SK-N-SH (cell line): ENCODE measurements around the gene WDR31. TPM values are rescaled to one million over a fixed set of nuclear protein-coding genes. Genes with fewer than 3 reads are reported as not detected.

Experiments
- CTCF ChIA-PET: fragments of 300-600, 350-600 bp; formaldehyde crosslinking; extraction: SDS; loops from one replicate; lab custom pipeline; 2021; lab: Yijun Ruan, JAX
- POLR2A ChIA-PET: fragments of 350-600 bp; sonication (Branson Sonifier 250); formaldehyde crosslinking; extraction: SDS; loops from one replicate; lab custom pipeline; 2020; ENCODE audit warnings: antibody characterized with exemption, inconsistent platforms; lab: Yijun Ruan, JAX
- DNase-seq: peaks from one replicate; pipeline ENCODE4 v3.0.0; 2012
- H2AFZ ChIP-seq: fragments of 200-600 bp; sonication (generic); 2 replicates; pipeline ENCODE4 v1.8.1; 2016; ENCODE audit warnings: antibody characterized with exemption, mild to moderate bottlenecking, low read depth
- H3F3A ChIP-seq: fragments of 200-600 bp; sonication (generic); replicated peaks from 2 replicates; pipeline ENCODE3; 2016; ENCODE audit warnings: antibody characterized with exemption, mild to moderate bottlenecking; ENCODE audit not compliant: insufficient read depth
- H3K27ac ChIP-seq, 2 experiments: fragments of 200-500 bp in 1 of 2; fragments of 200-600 bp in 1 of 2; sonication (Bioruptor generic) in 1 of 2; sonication (generic), shearing (Covaris generic) in 1 of 2; 2 replicates each; pipeline versions ENCODE4 v1.5.1 to v1.6.1; 2014 to 2016; ENCODE audit warnings: low read depth in 2 of 2, inconsistent platforms in 1 of 2, low read length in 1 of 2, mild to moderate bottlenecking in 1 of 2, mixed read lengths in 1 of 2
- H3K27me3 ChIP-seq: fragments of 200-600 bp; sonication (generic), shearing (Covaris generic); 2 replicates; pipeline ENCODE4 v1.6.1; 2016; ENCODE audit warnings: mixed run types; ENCODE audit not compliant: insufficient read depth
- H3K36me3 ChIP-seq, 2 experiments: fragments of 200-500 bp in 1 of 2; fragments of 200-600 bp in 1 of 2; sonication (Bioruptor generic) in 1 of 2; sonication (generic) in 1 of 2; replicated peaks in 1 of 2; 2 replicates each; pipeline versions ENCODE3 to v1.5.1; 2014 to 2016; ENCODE audit warnings: low read length in 1 of 2, mild to moderate bottlenecking in 1 of 2; ENCODE audit not compliant: insufficient read depth in 2 of 2, control insufficient read depth in 1 of 2
- H3K4me1 ChIP-seq, 2 experiments: fragments of 200-500 bp in 1 of 2; fragments of 200-600 bp in 1 of 2; sonication (Bioruptor generic) in 1 of 2; sonication (generic), shearing (Covaris generic) in 1 of 2; 2 replicates each; pipeline versions ENCODE4 v1.5.1 to v1.6.1; 2014 to 2016; ENCODE audit warnings: low read depth in 1 of 2, low read length in 1 of 2, mixed run types in 1 of 2; ENCODE audit not compliant: insufficient read depth in 2 of 2, control insufficient read depth in 1 of 2
- H3K4me2 ChIP-seq: fragments of 200-600 bp; sonication (generic), shearing (Covaris generic); 2 replicates; pipeline ENCODE4 v1.6.1; 2017; ENCODE audit warnings: mixed run types
- H3K4me3 ChIP-seq, 2 experiments: fragments of 200-500 bp in 1 of 2; fragments of 200-600 bp in 1 of 2; sonication (Bioruptor generic) in 1 of 2; sonication (generic), shearing (Covaris generic) in 1 of 2; 2 replicates each; pipeline versions ENCODE4 v1.5.1 to v1.8.1; 2014 to 2016; ENCODE audit warnings: low read depth in 2 of 2, inconsistent platforms in 1 of 2, low read length in 1 of 2, mild to moderate bottlenecking in 1 of 2, mixed read lengths in 1 of 2, moderate library complexity in 1 of 2
- H3K79me2 ChIP-seq: fragments of 200-600 bp; sonication (generic); 2 replicates; pipeline ENCODE4 v1.8.1; 2017; ENCODE audit warnings: mild to moderate bottlenecking; ENCODE audit not compliant: insufficient read depth
- H3K9ac ChIP-seq: fragments of 200-600 bp; sonication (generic); 2 replicates; pipeline ENCODE4 v1.6.1; 2017; ENCODE audit warnings: mixed run types
- H3K9me2 ChIP-seq: fragments of 200-600 bp; sonication (generic); 2 replicates; pipeline ENCODE4 v1.6.1; 2017; ENCODE audit warnings: mixed run types
- H3K9me3 ChIP-seq: fragments of 200-600 bp; sonication (generic); 2 replicates; pipeline ENCODE4 v1.6.1; 2017; ENCODE audit warnings: mixed run types, mild to moderate bottlenecking, moderate library complexity
- H4K20me1 ChIP-seq: fragments of 200-600 bp; sonication (generic); 2 replicates; pipeline ENCODE4 v1.6.1; 2017; ENCODE audit warnings: mild to moderate bottlenecking, mixed run types; ENCODE audit not compliant: insufficient read depth
- CHD2 ChIP-seq: fragments of 150-350 bp; IDR thresholded peaks from 2 replicates; pipeline ENCODE4 v1.6.1; 2018; ENCODE audit warnings: low read length; ENCODE audit not compliant: partially characterized antibody
- EZH2phosphoT487 ChIP-seq: fragments of 200-600 bp; sonication (generic); IDR thresholded peaks from 2 replicates; pipeline ENCODE4 v1.6.1; 2017; ENCODE audit warnings: low read depth, mixed run types, mild to moderate bottlenecking, antibody characterized with exemption, moderate library complexity, borderline replicate concordance
- FOXJ3 ChIP-seq: sonication (generic); formaldehyde crosslinking; IDR thresholded peaks from 2 replicates; pipeline ENCODE4 v1.5.1; 2020; ENCODE audit warnings: mild to moderate bottlenecking, missing genetic modification reagents
- FOXM1 ChIP-seq: IDR thresholded peaks from 2 replicates; pipeline ENCODE4 v1.4.0; 2012; ENCODE audit warnings: low read depth, mild to moderate bottlenecking
- MEF2A ChIP-seq: IDR thresholded peaks from 2 replicates; pipeline ENCODE4 v1.4.0; 2012; ENCODE audit warnings: low read depth, borderline replicate concordance
- NFIC ChIP-seq: IDR thresholded peaks from 2 replicates; pipeline ENCODE4 v1.4.0; 2012; ENCODE audit warnings: borderline replicate concordance
- NRF1 ChIP-seq: IDR thresholded peaks from 2 replicates; pipeline ENCODE4 v1.6.1; 2012; ENCODE audit warnings: low read depth, mild to moderate bottlenecking, low read length
- RAD21 ChIP-seq: IDR thresholded peaks from 2 replicates; pipeline ENCODE4 v1.6.1; 2012; ENCODE audit warnings: mild to moderate bottlenecking, low read length
- RXRA ChIP-seq: IDR thresholded peaks from 2 replicates; pipeline ENCODE4 v1.4.0; 2012; ENCODE audit warnings: low read depth, mild to moderate bottlenecking, borderline replicate concordance
- SMC3 ChIP-seq: IDR thresholded peaks from 2 replicates; pipeline ENCODE4 v1.6.1; 2012; ENCODE audit warnings: low read depth, low read length, improper control_type of control experiment
- TAF1 ChIP-seq: IDR thresholded peaks from 2 replicates; pipeline ENCODE4 v1.6.1; 2012; ENCODE audit warnings: low read depth, mild to moderate bottlenecking, low read length, moderate library complexity, borderline replicate concordance
- YY1 ChIP-seq: IDR thresholded peaks from 2 replicates; pipeline ENCODE4 v1.4.0; 2012; ENCODE audit warnings: low read depth, mild to moderate bottlenecking
- WGBS: methylation state at CpG from one replicate; pipeline ENCODE4 v1.1.6; 2017; ENCODE audit warnings: low lambda C conversion rate; 5-methylcytosine and 5-hydroxymethylcytosine counted together
- polyA plus RNA-seq, 3 experiments: library from polyadenylated mRNA; depleted of rRNA; stranded (reverse); fragments of >200 nt; gene quantifications; 2 replicates each; pipeline ENCODE4 v1.2.3, GENCODE V29; 2012
- TF ChIP-seq, protein P1 (sequence below): IDR thresholded peaks from 2 replicates; pipeline ENCODE4 v1.6.1; 2012; ENCODE audit warnings: mild to moderate bottlenecking, low read depth, low read length, moderate library complexity
- TF ChIP-seq, protein P2 (sequence below): IDR thresholded peaks from 2 replicates; pipeline ENCODE4 v1.4.0; 2012; ENCODE audit warnings: low read depth, borderline replicate concordance
- TF ChIP-seq, protein P3 (sequence below): fragments of 200-600 bp; sonication (generic); IDR thresholded peaks from 2 replicates; pipeline ENCODE4 v1.6.1; 2017; ENCODE audit warnings: antibody characterized with exemption, mild to moderate bottlenecking, moderate library complexity

Gene WDR31
- polyA plus RNA-seq, 1 of the 3 experiments (the other 2 are of a cell fraction): 0.74 TPM

DNA sequence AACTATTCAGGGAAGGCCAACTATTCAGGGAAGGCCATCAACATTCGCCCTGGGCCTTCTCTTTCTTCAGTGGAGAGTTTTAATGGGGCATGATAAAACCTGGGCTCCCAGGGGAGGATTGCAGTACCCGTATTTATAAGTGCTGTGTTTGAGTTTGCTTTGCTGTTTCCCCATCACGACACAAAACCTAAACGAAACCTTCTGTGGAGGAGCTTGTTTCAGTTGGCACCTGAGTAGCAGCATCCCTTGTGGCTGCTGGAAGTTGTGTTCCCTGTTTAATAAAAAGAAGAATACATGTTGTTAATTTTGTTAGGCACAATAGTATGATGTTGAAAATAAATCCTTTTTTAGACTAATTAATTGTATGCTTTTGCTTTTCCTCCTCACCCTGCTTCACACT lies 8.3 kb downstream of the WDR31 start:
- H3K4me2 ChIP-seq: no peak overlapping the region
- ChIA-PET POLR2A (no interaction called here), CTCF (interaction anchor here (0.6 to 0.8 kb wide), 2 partner anchors 13 to 35 kb away, joined by 3 read pairs; no protein-coding TSS in a partner anchor)
- H3K4me1 ChIP-seq: no peaks in the 10 kb centered on the region; a peak in 1 of 4 replicates
- no peak overlapping the region for H2AFZ ChIP-seq
- H4K20me1 ChIP-seq: no peaks in the 10 kb centered on the region
- no peak overlapping the region for H3K9ac ChIP-seq
- no peaks in the 10 kb centered on the region for H3K36me3 ChIP-seq
- H3K27me3 ChIP-seq: no peaks in the 10 kb centered on the region
- H3K9me2 ChIP-seq: no peaks in the 10 kb centered on the region
- H3F3A ChIP-seq: no peaks in the 10 kb centered on the region
- no peak for DNase-seq
- H3K4me3 ChIP-seq: no peak overlapping the region
- H3K27ac ChIP-seq: no peak overlapping the region
- 67% methylated on average over 4 of the region's 4 CpGs for WGBS
- no peak for TF ChIP-seq NFIC
- TF ChIP-seq RAD21: no peak
- TF ChIP-seq, protein P1, sequence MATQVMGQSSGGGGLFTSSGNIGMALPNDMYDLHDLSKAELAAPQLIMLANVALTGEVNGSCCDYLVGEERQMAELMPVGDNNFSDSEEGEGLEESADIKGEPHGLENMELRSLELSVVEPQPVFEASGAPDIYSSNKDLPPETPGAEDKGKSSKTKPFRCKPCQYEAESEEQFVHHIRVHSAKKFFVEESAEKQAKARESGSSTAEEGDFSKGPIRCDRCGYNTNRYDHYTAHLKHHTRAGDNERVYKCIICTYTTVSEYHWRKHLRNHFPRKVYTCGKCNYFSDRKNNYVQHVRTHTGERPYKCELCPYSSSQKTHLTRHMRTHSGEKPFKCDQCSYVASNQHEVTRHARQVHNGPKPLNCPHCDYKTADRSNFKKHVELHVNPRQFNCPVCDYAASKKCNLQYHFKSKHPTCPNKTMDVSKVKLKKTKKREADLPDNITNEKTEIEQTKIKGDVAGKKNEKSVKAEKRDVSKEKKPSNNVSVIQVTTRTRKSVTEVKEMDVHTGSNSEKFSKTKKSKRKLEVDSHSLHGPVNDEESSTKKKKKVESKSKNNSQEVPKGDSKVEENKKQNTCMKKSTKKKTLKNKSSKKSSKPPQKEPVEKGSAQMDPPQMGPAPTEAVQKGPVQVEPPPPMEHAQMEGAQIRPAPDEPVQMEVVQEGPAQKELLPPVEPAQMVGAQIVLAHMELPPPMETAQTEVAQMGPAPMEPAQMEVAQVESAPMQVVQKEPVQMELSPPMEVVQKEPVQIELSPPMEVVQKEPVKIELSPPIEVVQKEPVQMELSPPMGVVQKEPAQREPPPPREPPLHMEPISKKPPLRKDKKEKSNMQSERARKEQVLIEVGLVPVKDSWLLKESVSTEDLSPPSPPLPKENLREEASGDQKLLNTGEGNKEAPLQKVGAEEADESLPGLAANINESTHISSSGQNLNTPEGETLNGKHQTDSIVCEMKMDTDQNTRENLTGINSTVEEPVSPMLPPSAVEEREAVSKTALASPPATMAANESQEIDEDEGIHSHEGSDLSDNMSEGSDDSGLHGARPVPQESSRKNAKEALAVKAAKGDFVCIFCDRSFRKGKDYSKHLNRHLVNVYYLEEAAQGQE: no peak
- no peak for TF ChIP-seq YY1
- no peak for TF ChIP-seq RXRA
- TF ChIP-seq TAF1: no peak
- TF ChIP-seq NRF1: no peak
- no peak for TF ChIP-seq FOXM1
- TF ChIP-seq EZH2phosphoT487: no peak
- TF ChIP-seq, all 33 proteins: peak for 0
- Histone ChIP-seq H3K9me3 (no peaks in the 10 kb centered on the region), H3K79me2 (no peaks in the 10 kb centered on the region)

DNA sequence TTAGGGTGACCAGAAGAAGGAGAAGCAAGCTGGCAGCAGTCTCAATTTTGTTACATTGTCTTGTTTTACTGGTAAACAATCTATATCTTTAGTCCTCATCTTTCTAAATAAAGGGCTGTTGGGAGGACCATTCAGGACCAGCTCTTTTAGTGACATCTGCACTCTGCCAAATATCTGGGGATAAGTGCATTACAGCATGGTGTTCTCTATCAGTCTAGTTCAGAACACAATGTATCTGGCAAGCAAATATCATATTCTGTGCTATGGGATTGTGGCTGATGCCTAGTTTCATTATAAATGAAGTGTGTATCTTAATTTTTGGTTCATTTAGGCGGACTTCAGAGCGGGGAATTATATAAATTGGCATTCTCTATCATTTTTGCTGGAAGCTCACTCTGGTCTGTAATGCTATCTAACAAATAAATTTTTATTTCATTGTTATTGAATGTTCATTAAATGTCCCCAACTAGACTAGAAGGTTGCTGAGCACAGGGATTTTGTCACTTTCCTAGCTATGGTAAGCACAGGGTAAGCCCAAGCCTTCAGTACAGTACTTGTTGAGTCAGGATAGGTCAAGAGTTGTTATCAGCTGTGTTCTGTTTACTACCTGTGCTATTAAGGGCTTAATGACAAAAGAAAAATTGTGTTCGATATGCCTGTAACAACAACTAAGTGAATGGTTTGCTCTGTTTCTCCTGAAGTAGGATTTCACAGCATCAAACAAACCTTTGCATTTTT lies 11.9 kb downstream of the WDR31 start:
- POLR2A ChIA-PET: no interaction called here
- no peaks in the 10 kb centered on the region for H3K9me2 ChIP-seq
- 93% methylated on average over 3 of the region's 3 CpGs for WGBS
- H3K4me2 ChIP-seq: no peak overlapping the region
- H3K9me3 ChIP-seq: no peaks in the 10 kb centered on the region
- no peak overlapping the region for H3K9ac ChIP-seq
- H3K27me3 ChIP-seq: no peaks in the 10 kb centered on the region
- H4K20me1 ChIP-seq: no peaks in the 10 kb centered on the region
- H2AFZ ChIP-seq: no peak overlapping the region
- CTCF ChIA-PET: interaction anchor here (1.8 to 2.6 kb wide), 2 partner anchors 10 to 78 kb away, joined by 6 read pairs; no protein-coding TSS in a partner anchor
- no peaks in the 10 kb centered on the region for H3F3A ChIP-seq
- no peaks in the 10 kb centered on the region for H3K79me2 ChIP-seq
- TF ChIP-seq, protein P2, sequence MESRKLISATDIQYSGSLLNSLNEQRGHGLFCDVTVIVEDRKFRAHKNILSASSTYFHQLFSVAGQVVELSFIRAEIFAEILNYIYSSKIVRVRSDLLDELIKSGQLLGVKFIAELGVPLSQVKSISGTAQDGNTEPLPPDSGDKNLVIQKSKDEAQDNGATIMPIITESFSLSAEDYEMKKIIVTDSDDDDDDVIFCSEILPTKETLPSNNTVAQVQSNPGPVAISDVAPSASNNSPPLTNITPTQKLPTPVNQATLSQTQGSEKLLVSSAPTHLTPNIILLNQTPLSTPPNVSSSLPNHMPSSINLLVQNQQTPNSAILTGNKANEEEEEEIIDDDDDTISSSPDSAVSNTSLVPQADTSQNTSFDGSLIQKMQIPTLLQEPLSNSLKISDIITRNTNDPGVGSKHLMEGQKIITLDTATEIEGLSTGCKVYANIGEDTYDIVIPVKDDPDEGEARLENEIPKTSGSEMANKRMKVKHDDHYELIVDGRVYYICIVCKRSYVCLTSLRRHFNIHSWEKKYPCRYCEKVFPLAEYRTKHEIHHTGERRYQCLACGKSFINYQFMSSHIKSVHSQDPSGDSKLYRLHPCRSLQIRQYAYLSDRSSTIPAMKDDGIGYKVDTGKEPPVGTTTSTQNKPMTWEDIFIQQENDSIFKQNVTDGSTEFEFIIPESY: no peak
- no peak for TF ChIP-seq NFIC
- no peak for TF ChIP-seq SMC3
- TF ChIP-seq FOXJ3 (CRISPR knock-in tag): no peak
- TF ChIP-seq, protein P3, sequence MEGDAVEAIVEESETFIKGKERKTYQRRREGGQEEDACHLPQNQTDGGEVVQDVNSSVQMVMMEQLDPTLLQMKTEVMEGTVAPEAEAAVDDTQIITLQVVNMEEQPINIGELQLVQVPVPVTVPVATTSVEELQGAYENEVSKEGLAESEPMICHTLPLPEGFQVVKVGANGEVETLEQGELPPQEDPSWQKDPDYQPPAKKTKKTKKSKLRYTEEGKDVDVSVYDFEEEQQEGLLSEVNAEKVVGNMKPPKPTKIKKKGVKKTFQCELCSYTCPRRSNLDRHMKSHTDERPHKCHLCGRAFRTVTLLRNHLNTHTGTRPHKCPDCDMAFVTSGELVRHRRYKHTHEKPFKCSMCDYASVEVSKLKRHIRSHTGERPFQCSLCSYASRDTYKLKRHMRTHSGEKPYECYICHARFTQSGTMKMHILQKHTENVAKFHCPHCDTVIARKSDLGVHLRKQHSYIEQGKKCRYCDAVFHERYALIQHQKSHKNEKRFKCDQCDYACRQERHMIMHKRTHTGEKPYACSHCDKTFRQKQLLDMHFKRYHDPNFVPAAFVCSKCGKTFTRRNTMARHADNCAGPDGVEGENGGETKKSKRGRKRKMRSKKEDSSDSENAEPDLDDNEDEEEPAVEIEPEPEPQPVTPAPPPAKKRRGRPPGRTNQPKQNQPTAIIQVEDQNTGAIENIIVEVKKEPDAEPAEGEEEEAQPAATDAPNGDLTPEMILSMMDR: no peak
- TF ChIP-seq CHD2: no peak
- no peak for TF ChIP-seq MEF2A
- TF ChIP-seq, all 33 proteins: peak for 0
- Histone ChIP-seq H3K4me1 (no peaks in the 10 kb centered on the region), H3K27ac (no peak overlapping the region), H3K4me3 (no peak overlapping the region), H3K36me3 (no peaks in the 10 kb centered on the region)
- DNase-seq: no peak
